ENCODE data around the gene CEP170.

The CEP170 gene

DNA sequence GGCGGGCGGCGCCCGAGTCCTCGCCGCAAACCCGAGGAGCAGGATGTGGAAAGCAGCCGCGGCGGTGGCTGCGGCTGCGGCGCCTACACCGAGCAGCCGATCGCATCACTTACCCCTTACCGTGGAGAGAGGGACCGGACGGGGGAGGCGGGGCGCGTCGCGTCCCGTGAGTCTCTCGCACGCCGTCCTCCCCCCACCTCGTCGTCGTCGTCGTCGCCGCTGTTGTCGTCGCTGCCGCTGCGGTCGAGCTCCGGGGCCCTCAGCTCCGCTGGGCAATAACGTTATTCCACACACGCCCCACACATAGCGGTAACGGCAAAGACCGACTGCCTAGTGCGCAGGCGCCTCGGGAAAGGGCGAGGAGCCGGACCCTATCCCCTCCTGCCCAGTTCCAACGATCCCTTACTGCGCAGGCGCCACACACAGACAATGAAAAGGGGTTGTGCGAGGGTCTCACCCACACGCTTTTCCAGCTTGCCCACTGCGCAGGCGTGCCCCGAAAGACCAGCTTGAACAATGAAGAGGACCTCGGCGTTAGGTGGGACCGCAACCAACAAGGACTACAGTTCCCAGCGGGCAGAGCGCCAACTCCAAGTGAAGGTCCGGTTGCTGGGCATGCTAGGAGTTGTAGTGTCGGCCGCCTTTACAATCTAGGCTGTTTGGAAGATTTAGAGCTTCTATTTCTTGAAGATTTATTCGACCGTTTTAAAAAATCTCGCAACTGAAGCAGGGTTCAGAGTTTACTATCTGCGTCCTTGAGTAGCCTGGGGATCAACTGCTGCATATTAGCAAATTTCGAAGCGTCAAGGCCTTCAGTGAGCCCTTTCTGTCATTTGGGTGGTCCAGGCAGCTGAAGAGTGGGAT is at the start of gene CEP170:
TSS of gene CEP170 (minus strand) at position 355 of the 864 bp plus-strand sequence. CDS start 30,001 bp downstream, outside the sequence.
- DNase-seq = peak; percentile 92 to 93

DNA sequence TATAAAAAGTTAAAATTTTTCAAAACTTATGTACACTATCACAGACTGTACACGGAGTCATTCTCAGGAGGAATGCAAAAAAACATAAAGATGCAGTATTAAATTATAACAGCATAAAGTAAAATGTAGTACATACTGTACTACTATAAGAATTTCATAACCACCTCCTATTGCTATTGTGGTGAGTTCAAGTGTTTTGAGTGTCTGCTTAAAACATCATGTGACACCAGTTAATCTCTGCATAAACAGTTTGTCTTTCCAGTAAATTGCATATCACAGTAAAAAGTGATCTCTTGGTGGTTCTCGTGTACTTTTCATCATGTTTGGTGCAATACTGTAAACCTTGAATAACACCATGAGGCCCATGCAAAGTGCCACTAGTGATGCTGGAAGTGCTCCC is 46.0 kb upstream of the CEP170 start:
- no peak for DNase-seq

DNA sequence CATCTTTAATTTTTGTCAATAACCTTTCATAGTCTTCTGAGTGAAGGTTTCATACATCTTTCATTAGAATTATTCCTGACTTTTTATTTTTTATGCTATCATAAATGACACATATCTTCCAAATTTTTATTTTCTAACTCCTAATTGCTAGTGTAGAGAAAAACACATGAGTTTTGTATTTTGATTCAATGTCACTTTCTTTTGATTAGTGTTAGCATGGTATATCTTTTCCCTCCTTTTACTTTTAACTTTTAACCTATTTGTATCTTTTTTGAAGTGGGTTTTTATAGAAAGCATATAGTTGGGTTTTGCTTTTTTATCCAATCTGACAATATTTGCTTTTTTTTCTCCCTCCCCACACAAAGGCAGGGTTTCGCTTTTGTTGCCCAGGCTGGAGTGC is 44.0 kb upstream of the CEP170 start:
- no peak for DNase-seq

DNA sequence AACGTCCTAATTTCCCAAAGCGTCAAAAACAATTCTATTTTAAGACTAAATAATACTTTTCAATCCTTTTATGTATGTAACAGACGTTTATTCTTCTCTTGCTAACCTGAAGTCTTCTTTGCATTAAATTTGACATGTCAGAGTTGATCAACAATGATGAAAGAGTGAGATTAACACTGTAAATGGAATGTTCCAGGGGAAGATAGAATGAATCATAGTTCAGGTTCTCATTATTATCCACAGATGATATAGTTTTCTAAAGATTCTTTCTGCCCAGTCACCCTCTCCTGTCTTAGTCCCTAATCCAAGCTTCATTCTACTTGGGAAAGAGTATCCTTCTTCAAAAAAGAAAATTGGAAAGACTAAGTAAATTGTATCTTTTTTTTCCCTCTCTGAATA is 39.6 kb upstream of the CEP170 start:
- no peak for DNase-seq

DNA sequence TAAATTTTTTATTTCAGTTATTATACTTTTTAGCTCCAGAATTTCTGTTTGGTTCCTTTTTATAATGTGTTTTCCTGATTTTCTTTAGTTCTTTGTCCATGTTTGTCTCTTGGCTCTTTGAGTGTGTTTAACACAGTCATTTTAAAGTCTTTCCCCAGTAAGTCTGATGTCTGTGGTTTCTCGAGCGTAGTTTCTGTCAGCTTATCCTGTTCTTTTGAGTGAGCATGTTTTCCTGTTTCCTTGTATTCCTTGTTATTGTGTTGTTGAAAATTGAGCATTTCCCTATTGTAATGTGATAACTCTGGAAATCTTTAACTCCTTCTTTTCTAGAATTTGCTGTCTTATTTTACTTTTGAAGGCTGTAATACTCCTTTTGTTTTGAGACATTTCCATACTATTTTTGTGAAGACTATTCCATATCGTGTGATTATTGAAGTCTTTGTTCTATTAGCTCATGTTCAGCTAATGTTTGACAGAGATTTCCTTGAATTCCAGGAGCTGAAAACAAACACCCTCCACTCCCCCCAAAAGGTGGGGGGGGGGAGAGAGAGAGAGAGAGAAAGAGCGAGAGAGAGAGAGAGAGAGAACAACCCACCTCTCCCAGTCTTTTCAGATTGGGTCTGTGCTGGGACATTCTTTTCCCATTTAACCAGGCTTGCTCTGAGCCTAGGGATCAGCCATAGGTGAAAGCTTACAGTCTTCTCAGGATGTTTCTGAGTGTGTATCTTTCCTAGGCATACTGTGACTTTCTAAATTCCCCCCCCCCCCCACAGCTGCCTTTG is 39.1 kb upstream of the CEP170 start:
- DNase-seq = no peak

DNA sequence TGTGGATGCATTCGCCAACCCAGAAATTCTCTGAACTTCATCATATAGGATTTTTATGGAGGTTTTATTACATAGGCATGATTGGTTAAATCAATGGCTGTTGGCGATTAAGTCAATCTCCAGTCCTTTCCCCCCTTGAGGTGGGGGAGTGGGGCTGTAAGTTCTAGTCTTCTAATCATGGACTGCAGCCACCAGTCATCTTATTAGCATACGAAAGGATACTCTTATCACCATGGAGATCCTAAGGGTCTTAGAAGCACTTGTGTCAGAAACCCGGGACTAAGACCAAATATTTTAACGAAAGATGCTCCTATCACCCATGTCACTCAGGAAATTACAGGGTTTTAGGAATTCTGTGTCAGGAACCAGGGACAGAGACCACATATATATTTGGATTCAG is 37.0 kb upstream of the CEP170 start:
- no peak for DNase-seq

DNA sequence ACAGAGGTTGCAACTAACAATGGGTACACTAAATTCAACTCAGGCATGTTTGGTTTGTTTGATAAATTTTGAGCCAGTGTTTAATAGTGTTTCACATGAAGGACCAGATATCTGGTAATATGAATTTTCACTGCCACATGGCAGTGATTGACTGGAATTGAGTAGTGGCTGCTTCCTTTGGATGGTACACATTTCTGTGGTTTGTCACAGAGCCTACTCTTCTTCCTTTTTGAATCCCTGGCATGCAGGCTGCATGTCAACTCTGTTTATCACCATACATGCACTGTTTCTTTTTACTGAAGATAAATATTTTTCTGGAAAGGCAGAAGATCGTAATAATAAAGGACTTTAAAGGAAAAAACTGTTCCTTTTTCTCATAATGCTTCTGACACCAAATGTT is 36.2 kb upstream of the CEP170 start:
- no peak for DNase-seq

DNA sequence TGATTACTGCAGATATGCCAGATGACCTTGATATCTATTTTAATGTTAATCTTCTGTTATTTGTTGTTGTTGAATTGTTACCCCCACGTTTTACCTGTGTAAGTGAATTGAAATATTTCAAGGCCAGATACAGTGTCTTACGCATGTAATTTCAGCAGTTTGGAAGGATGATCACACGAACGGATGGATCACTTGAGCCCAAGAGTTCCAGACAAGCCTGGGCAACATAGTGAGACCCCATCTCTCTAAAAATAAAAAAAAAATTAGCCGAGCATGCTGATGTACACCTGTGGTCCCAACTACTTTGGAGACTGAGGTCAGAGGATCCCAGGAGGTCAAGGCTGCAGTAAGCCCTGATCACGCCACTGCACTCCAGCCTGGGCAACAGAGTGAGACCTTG is 33.0 kb upstream of the CEP170 start:
- no peak for DNase-seq

DNA sequence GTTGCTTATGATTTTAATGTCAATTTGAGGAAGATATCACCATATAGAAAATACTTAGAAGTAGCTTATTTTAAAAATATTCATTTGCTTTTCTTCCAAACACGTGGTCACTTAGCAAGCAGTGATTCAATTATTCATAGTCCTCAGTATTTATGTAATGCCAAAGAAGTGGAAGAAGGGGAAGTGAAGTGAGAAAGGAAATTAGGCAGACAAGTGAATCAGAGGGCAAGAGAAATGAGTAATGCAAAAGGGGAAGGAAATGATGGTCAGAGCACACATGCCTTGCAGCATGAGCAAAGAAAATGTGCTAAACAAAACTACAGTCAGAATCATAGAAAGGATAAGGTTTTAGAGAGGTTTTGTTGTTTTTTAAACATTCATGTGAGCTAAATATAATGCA is 32.6 kb upstream of the CEP170 start:
- no peak for DNase-seq

DNA sequence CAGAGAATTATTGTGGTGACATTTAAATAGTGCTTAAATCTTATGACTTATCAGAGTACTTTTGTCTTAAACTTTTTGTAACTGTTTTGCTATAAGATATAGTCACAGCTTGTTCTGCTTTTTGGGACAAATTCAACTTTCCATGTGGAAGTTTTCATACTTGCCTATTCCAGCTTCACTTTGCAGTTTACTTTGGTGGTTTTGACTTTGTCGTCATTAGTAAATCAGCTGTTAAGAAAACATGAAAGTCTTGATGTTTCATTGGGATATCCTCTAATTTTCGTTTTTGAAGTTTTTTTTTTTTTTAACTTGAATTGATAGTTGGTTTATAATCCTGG is 32.0 kb upstream of the CEP170 start:
- no peak for DNase-seq

DNA sequence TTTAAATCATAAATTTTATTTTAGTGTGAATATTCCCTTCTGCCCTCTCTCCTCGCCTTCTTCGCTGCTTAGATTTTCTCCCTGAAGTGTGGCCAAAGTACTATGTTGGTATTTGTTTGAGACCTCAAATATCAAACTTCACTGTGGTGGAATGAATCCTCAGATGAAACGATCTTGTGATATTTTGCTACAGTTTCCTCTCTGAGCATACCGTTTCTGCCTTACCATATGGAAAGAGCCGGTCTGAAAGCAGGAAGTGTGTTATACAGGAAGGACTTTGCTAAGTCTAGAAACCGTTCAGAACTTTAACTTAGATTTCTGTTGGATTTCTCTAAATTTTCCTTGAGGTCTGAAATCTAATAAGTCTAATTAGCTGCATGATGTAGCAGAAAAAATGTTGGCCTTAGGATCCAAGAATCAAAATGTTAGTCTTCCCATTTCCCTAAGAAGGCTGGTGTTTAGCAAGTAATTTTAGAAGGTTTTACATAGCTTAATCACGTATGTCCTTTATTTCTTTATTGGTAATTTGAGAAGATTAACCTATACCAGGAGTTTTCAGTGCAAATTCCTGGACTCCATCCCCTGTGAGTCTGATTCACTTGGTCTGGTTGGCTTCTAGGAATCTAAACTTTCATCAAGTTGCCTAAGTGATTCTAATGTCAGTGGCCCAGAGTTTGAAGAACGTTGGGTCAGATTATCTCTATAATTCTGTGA is 31.5 kb upstream of the CEP170 start:
- DNase-seq = no peak

DNA sequence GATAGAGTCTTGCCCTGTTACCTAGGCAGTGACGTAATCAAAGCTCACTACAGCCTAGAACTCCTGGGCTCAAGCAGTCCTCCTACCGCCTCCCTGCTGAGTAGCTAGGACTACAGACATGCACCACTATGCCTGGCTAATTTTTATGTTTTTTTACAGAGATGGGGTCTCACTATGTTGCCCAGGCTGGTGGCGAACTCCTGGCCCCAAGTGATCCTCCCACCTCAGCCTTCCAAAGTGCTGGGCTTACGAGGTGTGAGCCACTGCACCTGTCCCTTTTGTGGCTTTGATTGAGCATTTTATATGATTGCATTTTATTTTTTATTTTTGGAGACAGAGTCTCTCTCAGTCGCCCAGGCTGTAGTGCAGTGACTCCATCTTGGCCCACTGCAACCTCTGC is 26.6 kb upstream of the CEP170 start:
- DNase-seq = no peak

DNA sequence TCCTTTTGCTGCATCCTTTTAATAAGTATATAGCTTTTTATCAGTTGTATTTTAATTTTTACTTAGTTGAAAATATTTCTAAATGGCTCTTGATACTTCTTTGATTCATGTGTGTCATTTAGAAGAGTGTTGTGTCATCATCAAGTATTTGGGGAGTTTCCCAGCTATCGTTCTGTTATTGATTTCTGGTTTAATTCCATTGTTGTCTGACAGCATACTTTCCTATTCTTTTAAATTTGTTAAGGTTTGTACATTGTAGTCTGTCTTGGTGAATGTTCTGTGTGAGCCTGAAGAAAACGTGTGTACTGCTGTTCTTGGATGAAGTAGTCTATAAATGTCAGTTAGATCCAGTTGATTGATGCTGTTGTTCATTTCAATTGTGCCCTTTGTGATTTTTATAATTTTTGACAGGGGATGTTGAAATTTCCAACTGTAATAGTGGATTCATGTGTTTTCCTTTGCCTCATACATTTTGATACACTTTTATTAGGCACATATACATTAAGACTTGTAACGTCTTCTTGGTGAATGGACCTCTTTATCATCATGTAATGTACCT is 25.6 kb upstream of the CEP170 start:
- DNase-seq = no peak

DNA sequence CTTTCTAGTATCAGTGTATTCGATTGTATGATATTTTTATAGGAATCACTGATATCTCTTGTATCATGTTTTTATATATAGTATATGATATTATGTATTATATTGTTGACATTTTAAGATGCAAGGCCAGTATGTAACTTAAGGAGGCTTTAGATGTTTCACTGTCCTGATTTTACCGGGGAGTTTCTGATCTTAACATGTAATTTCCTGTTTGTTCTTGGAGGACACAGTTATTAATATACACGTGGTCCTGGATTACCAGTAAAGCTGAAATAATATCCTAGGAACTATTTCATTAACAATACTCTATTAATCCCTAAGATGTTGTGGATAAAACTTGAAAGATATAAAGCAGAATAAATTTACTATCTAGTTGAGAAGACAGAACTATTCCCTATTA is 20.2 kb upstream of the CEP170 start:
- no peak for DNase-seq

DNA sequence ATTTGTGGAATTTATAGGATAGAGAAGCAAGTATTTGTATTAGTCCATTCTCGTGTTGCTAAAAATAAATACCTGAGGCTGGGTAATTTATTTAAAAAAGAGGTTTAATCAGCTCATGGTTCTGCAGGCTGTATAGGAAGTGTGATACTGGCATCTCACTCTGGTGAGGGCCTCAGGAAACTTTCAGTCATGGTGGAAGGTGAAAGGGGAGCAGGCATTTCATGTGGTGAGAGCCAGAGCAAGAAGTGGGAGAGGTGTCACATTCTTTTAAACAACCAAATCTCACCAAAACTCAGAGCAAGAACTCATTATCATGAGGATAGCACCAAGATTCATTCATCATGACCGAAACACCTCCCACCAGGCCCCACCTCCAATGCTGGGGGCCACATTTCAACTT is 18.9 kb upstream of the CEP170 start:
- no peak for DNase-seq

DNA sequence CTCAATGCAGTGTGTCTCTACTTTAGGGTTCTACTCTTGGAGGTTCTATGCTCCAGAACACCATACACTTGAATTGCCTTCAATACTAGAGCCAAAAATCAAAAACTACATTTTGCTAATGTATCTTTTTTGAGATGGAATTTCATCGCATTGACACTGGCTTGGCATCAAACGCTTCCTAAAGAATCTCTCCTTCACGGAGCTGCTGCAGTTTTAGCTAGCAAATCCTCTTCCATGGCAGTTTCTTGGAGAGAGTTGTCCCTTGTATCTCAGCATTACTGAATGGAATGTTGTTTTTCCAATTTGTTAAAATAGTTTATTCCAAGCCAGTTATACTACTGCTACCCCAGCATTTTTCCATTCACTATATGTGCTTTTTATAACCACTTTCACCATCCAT is 18.4 kb upstream of the CEP170 start:
- no peak for DNase-seq

DNA sequence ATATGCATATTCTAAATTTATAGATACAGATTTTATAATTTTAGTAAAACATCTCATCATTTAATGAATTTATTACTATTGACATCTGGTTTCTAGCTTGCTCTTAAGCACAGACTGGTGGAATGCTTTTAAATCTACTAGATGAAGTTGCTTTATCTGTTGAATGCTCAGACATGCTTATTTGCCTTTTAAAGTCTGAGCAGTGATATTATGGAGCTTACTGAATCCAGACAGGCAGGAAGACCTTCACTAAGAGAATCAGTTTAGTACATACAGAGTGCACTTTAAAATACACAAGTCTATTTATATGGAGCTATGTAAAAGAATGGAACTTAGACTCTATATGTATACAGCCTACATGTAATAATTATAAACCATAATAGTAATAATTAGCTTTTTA is 17.3 kb upstream of the CEP170 start:
- no peak for DNase-seq

DNA sequence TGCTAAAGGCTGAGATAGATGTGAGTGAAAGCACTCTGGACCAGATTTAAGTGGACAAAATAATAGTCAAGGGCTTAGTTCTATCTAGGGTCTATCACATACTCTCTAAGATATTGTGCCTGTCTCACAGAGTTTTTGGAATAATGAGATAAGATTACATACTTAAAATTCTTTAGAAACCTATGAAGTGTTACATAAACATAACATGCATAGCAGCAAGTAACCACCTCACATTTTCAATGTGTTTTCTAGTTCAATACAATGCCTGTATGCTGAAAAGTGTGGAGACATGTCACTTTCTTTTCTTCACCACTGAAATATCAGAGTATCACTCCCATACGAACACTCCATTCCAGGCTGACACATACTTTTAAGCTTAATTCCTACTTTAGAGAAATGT is 16.9 kb upstream of the CEP170 start:
- DNase-seq = no peak

DNA sequence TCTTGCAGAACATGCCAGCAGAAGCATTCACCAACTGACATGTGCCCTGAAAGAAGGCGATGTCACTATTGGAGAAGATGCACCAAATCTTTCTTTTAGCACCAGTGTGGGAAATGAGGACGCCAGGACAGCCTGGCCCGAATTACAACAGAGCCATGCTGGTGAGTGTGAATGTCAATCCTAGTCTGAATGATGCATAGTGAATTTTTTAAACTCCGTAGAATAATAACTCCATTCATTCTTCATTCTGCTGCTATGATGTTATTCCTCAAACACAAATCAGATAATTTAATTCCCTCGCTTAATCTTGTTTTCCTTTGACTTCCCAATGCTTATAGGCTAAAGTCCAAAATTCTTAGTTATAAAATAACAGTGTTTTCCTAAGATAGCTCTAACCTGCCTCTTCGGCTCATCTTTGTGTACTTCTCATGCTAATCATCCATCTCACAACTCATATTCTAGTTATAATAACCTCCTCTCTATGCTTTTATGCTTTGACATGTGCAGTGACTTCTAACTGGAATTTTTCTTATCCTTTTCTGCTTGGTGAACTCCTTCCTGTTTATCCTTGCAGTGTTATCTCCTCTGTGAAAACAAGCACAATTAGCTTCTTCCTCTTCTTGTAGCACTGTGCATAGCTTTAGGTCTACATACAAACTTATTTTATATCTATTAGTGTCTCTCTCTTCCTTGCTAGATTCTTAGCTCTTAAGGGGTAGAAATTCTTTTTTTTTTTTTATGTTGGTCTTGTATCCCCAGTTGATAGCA is 15.2 kb upstream of the CEP170 start:
- DNase-seq = no peak

DNA sequence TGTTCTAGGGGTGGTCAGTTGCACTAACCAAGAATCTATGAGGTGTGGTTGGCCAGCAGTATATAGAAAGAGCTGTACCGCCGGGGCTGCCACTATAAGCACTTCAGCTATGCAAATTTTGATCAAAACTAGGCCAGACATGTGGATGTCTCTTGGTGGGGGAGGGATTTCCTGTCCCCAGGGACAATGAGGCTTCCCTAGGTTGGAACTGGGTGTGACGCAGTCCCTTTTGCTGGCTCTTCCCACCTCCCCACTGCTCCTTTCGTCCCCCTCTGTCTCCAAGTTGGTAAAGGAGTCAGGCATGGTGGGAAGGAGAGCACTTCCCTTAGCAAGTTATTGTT is 14.3 kb upstream of the CEP170 start:
- DNase-seq = no peak

DNA sequence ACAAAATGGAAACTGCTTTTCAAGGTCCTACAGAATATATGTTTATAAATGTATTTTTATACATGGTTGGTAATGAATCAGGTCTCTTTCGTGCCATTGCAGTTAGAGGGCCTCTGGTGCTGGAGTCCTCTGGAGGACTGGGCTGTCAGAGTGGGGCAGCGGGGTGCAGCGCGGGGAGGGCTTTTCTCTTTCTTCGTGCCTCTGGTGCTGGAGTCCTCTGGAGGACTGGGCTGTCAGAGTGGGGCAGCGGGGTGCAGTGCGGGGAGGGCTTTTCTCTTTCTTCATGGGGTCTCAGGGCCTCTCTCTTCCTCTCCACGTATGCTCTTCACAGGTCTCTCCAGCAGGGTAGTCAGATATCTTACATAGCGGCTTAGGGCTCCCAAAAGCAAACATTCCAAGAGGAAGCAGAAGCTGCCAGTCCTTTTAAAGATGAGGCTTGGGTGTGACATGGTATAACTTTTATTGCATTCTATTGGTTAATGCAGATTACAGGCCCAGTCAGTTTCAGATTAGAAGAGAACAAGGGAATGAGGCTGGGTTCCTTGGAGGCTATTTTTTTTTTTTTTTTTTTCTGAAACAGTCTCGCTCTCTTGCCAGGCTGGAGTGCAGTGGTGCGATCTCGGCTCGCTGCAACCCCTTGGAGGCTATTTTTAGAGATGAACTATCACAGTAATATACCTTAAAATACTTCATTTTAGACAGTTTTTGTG is 13.8 kb upstream of the CEP170 start:
- no peak for DNase-seq

Measured in activated T-cell treated with anti-CD3 and anti-CD28 coated beads, Interleukin-2, amount 50 U/mL, for 48 hours (primary cell).